Activated CD4-positive, CD25-positive, alpha-beta regulatory T cell treated with anti-CD3 and anti-CD28 coated beads, Interleukin-2, amount 50 U/mL, for 72 hours (primary cell): ENCODE measurements around the gene COL20A1.

Source experiments
- DNase-seq: peaks from one replicate; pipeline ENCODE4 v3.0.0; 2021

COL20A1 gene

DNA sequence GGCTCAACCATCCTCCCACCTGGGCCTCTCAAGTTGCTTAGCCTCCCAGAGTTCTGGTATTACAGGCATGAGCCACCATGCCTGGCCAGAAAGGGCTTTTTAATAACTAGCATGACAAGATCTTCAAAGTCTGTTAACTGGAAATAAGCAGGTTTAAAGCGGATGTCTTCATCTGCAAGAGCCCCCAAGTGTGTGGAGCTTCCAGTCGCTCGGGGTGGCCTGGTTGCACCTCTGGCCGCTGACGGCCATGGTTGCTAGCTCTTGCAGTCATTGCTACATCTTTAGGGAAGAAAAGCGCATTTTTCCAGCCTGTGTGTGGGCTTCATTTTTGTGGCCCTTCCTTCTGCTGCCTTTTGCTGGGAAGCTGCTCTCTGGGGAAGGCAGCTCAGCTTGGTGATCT is 12.6 kb upstream of the COL20A1 start:
- DNase-seq = no peak

DNA sequence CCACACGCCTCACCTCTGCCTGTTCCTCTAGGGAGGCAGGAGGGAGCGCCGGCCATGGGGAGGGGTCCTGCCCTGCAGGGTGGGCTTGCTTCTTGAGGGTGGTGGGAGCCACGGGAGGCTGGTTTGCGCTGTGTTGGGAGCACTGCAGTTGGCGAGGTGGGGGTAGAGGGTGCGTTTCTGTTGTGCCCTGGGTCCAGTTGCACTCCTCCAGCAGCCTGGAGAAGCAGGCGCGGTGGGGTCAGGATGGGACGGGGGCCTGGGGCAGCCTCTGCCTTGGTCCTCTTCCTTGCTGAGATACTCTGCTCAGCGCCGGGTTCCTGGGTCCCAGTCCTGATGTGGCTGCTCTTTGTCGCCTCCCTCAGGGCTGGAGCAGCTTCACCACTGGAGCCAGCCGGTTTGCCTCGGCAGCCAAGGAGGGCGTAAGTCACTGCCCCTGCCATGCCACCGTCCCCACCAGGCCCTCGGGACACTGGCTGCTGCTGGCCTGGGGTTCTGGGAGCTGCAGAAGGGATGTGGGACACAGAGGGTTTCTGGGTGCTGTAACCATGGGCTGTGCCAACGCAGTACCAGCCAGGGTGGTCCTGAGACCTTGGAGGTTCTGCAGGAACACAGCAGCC is 11.9 kb upstream of the COL20A1 start:
- DNase-seq = no peak

DNA sequence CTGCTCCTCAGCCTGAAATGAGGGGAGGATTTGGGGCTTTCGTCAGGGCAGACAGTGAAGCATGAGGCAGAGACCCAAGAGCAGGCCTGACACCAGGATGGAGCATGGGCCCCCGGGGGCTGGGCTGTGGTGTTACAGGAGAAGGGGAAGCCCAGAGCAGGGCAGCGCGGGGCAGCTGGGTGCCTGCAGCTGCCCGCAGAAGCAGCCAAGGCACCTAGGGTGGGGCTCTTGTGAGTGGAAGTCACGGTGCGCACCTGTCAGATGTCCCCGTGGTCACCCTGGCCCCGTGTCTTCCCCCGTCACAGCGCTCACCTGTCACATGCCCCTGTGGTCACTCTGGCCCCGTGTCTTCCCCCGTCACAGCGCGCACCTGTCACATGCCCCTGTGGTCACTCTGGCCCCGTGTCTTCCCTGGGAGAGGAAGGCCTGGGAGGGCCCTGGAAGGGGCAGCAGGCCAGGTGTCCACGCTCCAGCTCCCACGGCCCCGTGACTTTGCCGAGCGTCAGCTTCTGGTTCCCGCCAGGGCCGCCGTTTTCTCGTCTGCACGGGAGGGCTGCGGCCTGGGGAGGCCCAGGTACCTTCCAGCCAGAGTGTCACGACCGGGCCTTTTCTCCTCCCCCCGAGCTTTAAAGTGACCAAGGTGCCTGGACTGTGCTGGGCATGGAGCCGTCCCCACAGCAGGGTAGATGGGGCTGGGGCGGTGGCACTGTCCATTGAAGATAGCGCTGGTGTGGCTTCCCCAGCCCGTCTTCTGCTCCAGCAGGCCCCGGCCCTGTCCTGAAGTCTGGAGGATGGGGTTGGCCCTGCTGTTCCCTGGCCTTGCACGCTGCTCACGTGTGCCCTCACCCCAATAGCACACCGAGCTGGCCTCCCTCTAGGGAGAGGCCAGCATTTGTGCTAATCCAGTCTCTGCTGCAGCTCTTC is 11.0 kb upstream of the COL20A1 start:
- DNase-seq = no peak

DNA sequence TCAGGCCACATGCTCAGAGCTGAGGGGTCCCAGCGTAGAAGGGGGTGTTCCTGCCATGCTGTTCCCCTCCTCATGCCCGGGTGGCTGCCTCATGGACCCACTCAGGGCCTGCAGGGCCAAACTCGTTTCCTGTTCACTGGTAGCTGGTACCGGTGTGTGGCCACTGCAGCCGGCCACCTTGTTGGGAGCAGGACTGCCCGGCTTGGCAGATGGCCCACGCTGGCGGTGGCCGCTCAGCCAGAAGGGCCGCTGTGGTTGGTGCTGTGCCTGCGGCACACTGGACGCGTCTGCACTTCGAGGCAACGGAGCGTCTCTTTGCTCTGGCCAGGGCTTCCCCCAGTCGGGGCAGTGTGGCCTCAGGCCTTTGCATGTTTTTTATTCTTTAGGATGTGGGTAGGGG is 10.0 kb upstream of the COL20A1 start:
- DNase-seq = no peak

DNA sequence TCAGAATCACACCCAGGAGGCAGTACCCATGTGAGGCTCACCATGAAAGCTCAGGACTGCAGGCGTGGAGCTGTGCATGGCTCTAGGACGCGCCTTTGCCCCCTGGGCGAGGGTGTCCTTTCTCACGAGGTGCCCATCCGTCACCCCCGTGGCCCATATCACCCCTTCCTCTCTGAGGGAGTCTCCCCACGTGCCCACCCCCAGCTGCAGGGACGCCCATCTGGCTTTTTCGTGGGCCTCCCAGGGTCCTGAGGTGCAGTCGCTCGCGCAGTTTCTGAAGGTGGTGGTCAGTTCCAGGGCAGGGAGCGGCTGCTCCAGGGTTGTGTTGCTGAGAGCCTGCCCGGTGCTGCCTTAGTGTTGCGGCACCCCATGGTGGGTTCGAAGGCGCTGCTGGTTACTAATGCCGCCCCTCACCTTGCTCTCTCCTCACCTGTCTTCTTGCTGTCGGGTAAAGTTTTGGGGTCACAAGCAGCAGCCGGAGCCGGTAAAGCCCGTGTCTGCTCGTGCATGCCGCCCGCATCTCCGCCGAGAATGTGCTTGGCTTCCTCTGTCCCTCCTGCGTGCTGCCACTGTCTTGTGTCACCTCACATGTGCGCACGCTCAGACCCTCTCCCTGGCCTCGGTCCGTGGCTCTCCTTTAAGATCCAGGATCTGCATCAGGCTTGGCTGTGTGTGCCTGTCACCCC is 9.4 kb upstream of the COL20A1 start:
- DNase-seq = no peak

DNA sequence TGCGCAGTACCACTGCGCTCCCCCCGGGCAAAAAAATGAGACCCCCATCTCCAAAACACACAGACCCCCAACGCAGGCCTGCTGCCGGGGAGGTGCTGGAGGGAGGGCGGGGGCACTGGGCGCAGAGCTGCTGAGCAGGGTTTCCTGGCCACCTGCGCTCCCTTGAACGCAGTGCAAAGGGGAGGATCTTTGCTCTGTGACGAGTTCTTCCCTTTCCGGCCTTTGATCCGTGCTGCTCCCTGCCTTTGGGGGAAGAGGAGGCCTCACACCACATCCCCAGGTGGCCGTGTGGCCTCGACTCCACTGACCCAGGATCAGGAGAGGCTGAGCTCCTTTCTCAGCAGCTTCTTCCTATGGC is 8.9 kb upstream of the COL20A1 start:
- no peak for DNase-seq

DNA sequence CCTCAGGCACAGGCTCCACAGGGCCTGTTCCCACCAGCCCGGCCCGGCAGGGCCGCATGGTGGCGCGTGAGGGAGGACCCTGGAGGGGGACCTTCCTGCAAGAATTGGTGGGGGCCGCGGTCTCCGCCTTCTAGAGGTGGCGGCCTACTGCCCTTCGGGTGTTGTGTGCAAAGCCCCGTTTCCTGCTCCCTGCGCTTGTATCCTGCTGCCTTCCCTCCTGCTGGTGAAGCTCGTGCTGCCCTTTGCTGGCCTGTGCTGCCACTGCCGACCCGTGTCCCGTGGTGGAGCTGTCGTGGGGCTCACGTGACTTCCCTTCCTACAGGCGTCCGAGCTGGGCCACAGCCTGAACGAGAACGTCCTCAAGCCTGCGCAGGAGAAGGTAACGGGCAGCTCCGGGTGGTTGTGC is 8.4 kb upstream of the COL20A1 start:
- DNase-seq = no peak

DNA sequence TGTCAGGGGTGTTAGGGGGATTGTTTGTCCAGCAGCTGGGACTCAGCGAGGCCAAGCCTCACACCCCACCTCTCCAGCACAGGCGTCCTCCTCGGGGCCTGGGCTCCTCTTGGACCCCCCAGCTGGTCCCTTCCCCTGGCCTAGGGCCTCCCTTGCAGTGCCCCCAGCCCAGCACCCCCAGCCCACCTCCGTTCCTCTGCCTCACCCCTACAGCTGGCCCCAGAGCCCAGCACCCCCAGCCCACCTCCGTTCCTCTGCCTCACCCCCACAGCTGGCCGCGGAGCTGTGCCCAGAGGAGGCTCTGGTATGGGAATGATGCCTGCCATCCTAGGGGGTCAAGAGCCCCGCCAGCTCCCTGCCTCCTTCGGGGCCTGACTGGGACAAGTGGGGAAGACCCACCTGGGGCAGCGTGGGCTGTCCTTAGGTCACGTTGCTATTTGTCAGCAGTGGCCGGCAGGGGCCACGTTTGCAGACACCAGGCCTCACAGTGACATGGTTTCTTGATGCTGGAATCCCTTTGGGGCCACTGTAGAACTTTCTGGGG is 7.9 kb upstream of the COL20A1 start:
- no peak for DNase-seq

DNA sequence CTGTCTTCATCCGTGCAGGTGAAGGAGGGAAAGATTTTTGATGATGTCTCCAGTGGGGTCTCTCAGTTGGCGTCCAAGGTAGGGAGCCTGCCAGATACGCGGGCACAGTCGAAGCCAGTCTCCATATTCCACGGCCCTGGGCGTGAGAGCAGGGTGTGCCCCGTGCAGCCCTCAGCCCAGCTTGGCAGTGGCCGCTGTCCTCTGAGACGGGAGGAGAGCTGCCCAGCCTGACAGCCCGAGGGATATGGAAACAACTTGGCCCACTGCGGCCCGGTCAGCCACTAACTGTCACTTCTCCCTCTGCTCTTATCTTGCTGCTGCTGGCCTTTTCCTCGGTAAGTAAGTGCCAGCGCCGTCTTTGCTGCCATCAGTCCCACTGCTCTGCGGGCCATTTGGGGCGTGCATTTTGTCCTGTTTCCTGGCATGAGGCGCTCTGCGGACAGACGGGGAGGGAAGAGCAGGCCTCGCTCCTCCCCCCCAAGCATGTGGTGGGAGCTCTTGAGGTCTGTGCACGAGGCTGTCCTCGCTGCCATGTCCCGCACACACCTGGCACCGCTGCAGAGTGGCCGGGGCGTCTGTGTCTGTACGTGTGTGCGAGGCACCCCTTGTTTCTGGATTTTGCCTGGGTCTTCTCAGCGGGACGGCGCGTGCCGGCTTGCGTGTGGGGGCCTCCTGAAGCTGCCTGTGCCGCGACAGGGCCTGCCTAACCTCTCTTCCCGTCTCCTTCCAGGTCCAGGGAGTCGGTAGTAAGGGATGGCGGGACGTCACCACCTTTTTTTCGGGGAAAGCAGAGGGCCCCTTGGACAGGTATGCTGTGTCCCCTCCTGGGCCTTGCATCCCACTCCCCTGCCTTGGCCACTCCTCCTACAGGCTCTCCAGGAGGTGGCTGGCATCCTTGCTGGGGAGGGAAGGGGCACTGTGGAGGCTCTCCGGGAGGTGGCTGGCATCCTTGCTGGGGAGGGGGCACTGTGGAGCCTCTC is 7.1 kb upstream of the COL20A1 start:
- no peak for DNase-seq

DNA sequence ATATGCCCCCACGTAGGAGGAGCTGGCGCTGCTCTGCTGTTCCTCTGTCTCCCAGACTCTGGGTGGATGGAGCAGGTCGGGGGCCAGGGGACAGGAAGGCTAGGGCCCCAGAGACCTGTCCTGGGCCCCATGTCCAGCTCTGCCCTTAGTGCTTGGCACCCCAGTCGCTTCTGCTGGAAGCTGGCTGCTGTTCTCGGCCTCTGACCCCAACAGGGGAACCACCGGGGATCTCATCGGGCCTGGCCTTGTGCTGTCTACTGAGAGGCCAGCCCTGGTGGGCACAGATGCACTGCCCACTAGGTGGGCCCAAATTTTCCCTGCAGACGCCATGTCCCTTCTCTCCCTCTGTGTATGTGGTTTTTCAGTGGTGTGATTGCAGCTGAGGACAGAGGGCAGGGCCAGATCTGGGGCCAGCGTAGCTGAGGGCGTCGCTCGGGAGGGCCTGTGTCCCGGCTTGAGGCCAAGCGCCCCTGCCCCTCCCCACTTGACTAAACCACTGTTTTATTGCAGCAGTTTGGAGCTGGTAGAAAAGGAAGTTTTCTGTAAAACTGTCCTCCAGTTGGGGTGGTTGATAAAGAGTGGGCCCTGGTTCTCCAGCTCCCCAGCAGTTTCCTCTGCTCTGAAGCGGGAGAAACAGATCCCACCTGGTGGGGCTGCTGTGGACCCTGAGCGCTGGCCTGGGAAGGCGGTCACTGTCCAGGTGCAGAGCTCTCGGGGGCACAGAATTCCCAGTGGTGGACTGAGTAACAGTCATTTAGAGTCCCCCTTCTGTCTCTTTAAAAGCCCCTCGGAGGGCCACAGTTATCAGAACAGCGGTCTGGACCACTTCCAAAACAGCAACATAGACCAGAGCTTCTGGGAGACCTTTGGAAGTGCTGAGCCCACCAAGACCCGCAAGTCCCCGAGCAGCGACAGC is 5.9 kb upstream of the COL20A1 start:
- no peak for DNase-seq

DNA sequence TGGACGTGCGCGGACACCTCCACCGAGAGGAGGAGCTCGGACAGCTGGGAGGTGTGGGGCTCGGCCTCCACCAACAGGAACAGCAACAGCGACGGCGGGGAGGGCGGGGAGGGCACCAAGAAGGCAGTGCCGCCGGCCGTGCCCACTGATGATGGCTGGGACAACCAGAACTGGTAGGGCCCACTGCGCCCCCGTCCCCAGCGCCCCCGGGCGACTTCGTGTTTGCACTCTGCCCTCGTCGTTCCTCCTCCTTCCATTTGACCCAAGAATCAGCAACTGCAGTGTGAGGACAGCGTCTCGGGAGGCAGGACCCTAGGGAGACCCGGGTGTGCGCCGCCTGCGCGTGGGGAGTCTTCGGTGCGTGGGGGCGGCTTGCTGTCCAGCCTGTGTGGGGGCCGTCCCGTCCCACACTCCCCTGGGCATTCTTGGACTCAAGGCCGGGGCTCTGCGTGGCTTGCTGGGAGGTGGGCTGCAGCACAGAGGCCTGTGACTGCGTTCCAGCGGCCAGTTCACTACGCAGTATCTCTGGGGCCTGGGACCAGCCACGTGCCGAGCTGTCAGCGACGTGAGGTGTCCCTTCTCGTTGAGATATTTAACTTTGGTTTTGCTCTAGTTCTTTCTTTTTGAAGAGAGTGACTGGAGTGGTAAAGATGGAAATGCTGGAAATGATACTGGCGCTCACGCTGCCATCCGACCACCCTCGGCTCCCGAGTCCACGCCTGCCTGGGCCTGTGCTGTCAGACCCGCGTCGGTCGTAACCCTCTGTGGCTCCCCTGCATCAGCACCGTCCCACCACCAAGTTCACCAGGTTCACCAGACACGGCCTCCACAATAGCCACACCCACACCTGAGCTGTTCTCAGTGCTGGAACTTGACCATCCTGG is 5.0 kb upstream of the COL20A1 start:
- DNase-seq = no peak

DNA sequence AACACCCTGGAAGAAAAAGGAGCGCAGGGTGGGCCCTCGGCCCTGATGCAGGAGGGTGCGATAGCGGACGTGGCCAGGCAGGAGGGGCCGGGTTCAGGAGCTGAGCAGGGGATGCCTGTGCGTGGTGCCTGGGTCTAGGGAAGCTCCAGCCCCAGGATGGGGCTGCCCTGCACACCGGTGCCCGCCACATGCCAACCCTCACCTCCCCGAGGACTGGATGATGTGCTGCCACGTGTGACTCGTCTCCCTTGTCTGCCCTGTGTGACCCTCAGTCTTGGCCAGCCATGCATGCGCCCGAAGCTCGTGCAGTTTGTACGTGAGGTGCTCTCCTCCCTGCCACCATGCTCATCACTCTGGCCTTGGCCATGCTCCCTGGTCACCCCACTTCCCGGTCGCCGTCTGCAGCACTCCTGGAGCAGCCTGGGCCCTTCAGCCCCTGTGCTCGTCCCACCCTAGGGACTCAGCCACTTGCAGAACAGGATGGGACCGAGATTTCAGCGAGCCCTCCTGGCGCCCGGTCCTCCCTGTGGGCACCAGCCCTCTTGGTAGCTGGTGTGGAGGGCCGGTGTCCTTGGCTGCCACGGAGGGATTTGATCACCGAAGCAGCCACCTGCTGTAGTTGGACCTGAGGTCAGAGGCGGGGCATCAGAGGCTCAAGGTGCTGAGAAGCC is 4.3 kb upstream of the COL20A1 start:
- no peak for DNase-seq

DNA sequence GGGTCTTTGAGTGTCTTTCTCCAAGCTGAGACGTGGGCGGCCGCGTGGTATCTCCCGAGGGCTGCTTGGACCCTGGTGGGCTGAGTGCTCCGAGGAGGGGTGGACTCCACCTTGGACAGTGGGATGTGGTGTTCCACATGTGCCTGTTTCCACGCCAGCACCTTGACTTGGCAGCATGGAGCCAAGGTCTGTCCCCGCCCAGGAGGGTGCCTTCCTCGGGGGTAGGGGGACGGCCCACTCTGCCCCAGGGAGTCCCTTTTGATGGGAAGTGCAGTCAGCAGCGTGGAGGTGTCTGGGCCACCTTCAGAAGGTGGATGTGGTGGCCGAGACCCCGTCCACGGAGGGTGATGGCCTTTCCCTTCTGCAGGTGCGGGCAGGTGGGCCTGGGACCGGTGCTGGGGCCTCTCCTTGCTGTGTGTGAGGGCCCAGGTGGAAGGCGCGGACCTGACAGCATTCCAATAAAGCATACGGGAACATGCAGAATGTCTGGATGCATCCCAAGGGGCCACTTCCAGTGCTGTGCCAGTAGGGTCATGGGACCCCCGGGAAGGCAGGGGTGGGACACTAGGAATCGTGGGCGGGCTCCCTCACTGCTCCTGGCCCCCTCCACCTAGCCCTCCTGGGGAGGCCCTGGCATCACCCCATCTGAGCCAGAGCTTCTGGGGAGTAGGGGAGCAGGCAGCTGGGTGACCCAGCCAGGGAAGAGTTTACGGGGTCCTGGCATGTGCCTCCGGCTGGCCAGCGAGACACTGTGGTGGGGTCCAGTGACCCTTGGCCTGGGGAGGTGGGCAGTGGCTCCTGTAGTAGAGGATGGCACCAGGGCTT is 3.5 kb upstream of the COL20A1 start:
- DNase-seq = no peak

DNA sequence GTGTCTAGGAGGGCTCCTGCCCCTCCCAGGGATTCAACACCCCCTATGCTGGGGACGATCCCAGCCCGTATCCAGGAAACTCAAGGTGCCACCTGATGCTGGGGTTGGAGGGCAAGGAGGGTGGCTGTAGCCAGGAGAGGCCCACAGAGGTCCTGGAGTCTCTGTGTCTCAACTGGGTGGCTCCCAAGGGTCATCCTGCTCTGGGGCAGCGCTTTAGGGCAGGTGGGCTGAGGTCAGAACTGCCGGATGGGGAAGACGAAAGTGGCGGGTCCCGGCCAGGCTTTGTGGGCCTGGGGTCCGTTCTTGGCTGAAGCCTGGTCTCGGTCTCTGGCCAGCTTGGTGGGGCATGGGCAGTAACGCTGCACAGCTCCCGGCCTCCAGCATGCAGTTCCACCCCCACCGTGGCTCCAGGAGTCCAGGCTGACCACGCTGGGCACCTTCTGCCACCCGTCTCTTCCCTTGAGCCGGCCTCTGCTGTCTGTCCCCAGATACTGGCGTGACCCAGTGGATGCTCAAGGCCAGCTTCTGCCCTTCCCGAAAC is 2.8 kb upstream of the COL20A1 start:
- no peak for DNase-seq

DNA sequence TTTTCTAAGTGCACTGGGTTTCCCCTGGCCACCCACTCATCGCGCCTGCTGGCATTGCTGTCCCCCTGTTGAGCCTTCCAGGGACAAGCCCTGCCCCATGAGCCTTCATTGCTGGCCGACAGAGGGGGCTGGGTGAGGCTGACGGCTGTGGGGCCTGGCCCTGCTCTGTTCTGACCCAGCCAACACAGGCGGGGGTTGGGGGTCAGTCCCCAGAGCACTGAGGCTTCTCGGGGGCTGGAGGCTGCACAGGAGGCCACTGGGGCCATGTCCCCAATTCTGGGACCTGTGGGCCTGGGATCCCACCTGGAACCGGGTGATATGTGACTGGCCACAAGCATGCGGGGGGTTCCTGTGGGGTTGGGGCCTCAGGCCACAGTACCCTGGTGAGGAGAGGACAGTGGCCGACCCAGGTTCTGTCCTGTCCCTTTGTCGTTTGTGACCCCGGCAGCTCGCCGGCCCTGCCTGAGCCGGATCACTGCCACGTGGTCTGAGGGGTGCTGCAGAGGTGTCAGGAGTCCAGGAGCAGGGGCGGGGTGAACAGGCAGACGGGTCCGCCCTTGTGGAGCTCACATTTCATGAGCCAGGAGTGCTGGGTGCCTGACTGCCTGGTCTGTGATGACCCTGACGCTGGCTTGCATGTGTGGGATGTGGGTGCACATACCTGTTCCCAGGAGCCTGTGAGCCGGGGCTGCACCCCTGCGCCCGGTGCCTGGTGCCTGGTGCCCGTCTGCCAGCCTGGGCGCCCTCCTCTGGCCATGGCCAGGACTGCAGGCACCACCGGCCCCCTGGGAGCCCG is 2.1 kb upstream of the COL20A1 start:
- DNase-seq = peak; percentile 76

DNA sequence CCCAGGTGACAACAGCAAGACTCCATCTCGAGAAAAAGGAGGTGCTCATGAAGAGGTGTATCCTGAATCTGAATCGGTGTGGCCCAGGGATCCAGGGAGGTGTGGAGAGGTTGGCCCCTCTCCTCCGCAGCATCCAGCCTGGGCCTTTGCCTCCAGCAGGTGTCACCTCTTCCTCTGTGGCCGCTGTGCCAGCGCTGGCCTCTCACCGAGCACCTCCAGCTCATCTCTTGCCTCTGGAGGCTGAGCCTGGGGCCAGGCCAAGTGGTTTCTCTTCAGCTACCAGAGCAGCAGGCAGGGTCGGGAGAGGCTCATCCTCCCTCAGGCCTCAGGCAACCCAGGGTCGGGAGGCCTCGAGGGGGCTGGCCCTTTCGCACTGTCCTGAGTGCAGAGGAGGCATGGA is 1.2 kb upstream of the COL20A1 start:
- DNase-seq = no peak

DNA sequence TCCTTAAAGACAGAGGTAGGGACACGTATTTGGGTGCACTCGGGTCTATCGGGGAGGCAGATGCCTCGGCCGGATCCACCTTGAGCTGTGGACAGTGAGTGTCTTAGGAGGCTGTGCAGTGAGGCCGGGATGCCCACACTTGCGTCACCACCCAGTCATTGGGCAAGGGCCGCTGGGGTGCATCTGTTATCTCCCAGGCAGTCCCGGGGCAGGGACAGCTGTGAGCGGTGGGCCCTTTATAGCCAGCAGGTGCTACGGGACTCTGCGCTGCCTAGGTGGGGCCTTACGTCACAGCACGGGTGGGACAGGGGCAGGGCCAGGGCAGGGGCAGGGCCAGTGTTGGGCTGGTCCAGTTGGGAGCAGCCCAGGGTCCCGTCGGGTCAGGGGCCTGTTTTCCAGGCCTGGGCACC is 689 bp upstream of the COL20A1 start:
- no peak for DNase-seq

DNA sequence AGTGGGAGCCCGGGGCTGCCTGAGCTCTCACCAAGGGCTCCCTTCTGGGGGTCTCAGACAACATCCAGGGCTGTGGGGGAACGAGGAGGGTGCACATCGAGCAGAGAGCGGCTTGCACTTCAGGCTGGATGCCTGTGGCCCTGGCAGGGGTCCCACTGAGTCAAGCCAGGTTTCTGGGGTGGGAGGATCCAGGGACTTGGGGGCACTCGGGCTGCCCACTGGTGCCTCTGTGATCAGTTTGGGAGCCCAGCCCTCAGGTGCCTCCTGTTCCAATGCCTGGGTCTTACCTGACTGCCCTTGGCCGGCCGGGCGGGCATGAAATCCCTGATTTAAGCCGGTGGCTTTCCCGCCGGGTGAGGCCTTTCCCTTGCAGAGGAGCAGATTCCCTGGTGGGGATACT is 470 bp downstream of the COL20A1 start:
- no peak for DNase-seq
